Adrenal gland (tissue), 5 donors: ENCODE measurements around the gene DMXL2.

Experiments
- POLR2A ChIP-seq, 2 donors: fragments of 450-650 bp; IDR thresholded peaks; one replicate each; pipeline ENCODE4 v1.6.1; 2017; ENCODE audit warnings: antibody characterized with exemption in 2 of 2, mild to moderate bottlenecking in 2 of 2, moderate library complexity in 1 of 2
- TF ChIP-seq, protein P1 (sequence below), 6 experiments: fragments of 450-650 bp in 4 of 6; fragments of 200-600 bp in 2 of 6; sonication (generic) in 1 of 6; IDR thresholded peaks; 1 replicate in 5 of 6; 2 replicates in 1 of 6; pipeline versions ENCODE4 v1.5.1 to v1.8.0; 2016 to 2021; ENCODE audit warnings: antibody characterized with exemption in 6 of 6, mild to moderate bottlenecking in 2 of 6, moderate library complexity in 1 of 6
- donor health status: DM: no; HTN: no; CAD: no.

DNA sequence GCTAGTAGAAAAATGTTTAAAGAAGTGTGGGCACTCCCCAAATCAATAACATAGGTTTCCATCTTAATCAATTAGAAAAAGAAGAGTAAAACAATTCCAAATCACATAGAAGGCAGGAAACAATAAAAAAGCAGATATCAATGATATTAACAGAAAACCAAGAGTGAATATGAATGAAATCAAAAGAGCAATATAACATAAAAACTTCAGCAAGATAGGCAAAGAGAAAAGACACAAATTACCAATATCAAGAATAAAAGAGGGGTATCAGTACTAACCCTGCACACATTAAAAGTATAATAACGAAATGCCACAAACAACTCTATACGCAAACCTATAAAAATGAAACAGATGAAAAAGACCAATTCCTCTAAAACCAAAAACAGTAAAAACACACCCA lies 19.6 kb downstream of the DMXL2 start:
- no peak for TF ChIP-seq POLR2A (IDR thresholded peaks at IDR 0.05)
- TF ChIP-seq, protein P1, sequence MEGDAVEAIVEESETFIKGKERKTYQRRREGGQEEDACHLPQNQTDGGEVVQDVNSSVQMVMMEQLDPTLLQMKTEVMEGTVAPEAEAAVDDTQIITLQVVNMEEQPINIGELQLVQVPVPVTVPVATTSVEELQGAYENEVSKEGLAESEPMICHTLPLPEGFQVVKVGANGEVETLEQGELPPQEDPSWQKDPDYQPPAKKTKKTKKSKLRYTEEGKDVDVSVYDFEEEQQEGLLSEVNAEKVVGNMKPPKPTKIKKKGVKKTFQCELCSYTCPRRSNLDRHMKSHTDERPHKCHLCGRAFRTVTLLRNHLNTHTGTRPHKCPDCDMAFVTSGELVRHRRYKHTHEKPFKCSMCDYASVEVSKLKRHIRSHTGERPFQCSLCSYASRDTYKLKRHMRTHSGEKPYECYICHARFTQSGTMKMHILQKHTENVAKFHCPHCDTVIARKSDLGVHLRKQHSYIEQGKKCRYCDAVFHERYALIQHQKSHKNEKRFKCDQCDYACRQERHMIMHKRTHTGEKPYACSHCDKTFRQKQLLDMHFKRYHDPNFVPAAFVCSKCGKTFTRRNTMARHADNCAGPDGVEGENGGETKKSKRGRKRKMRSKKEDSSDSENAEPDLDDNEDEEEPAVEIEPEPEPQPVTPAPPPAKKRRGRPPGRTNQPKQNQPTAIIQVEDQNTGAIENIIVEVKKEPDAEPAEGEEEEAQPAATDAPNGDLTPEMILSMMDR (IDR thresholded peaks at IDR 0.05): no peak
